Endothelial cell (in vitro differentiated cells): ENCODE data around the gene FEN1. TPM values are rescaled to one million over a fixed set of nuclear protein-coding genes. Genes with fewer than 3 reads are reported as not detected.
A peak's percentile ranks its signal among the peaks of the same experiment; 100 is the strongest.

ENCODE experiments used
- DNase-seq: peaks from one replicate; pipeline ENCODE4 v3.0.0; 2021; ENCODE audit warnings: low spot score
- H3K27ac Mint-ChIP-seq: one replicate; pipeline ENCODE4 v1.8.0; 2021; ENCODE audit warnings: mixed read lengths, inconsistent platforms; ENCODE audit not compliant: unreplicated experiment
- H3K27me3 Mint-ChIP-seq: one replicate; pipeline ENCODE4 v1.8.0; 2021; ENCODE audit warnings: mild to moderate bottlenecking, moderate library complexity, mixed read lengths, inconsistent platforms; ENCODE audit not compliant: unreplicated experiment
- H3K36me3 Mint-ChIP-seq: one replicate; pipeline ENCODE4 v1.8.0; 2021; ENCODE audit warnings: mild to moderate bottlenecking, low read depth, mixed read lengths, inconsistent platforms; ENCODE audit not compliant: unreplicated experiment
- H3K4me1 Mint-ChIP-seq: one replicate; pipeline ENCODE4 v1.8.0; 2021; ENCODE audit warnings: mild to moderate bottlenecking, mixed read lengths, inconsistent platforms; ENCODE audit not compliant: unreplicated experiment
- H3K4me3 Mint-ChIP-seq: one replicate; pipeline ENCODE4 v1.8.0; 2021; ENCODE audit warnings: mild to moderate bottlenecking, mixed read lengths, inconsistent platforms; ENCODE audit not compliant: unreplicated experiment
- H3K9me3 Mint-ChIP-seq: one replicate; pipeline ENCODE4 v1.8.0; 2021; ENCODE audit warnings: mixed read lengths, inconsistent platforms; ENCODE audit not compliant: unreplicated experiment
- total RNA-seq: library from RNA; stranded (reverse); fragmentation: NEBNext Ultra II Directional; extraction: Animal tissue kit (Norgen Biotek cat#: 25700); gene quantifications from one replicate; pipeline ENCODE4 v1.2.1, GENCODE V29; 2021; ENCODE audit not compliant: unreplicated experiment
- TF ChIP-seq, protein P1 (sequence below): fragments of 200-600 bp; sonication (generic); IDR thresholded peaks from one replicate; pipeline ENCODE4 v1.5.0; 2021; ENCODE audit warnings: antibody characterized with exemption; ENCODE audit not compliant: unreplicated experiment

The FEN1 gene
- total RNA-seq, 1 donor from 2014 or later = 22.0 TPM

- Mint-ChIP-seq H3K27ac (no peak overlapping the region), H3K9me3 (no peaks in the 10 kb centered on the region), H3K4me1 (peaks cover 14% of the 10 kb centered on the region), H3K36me3 (peaks cover 60% of the 10 kb centered on the region), H3K4me3 (peak overlapping the region; percentile 59), H3K27me3 (peaks cover 2% of the 10 kb centered on the region)
- TF ChIP-seq, protein P1, sequence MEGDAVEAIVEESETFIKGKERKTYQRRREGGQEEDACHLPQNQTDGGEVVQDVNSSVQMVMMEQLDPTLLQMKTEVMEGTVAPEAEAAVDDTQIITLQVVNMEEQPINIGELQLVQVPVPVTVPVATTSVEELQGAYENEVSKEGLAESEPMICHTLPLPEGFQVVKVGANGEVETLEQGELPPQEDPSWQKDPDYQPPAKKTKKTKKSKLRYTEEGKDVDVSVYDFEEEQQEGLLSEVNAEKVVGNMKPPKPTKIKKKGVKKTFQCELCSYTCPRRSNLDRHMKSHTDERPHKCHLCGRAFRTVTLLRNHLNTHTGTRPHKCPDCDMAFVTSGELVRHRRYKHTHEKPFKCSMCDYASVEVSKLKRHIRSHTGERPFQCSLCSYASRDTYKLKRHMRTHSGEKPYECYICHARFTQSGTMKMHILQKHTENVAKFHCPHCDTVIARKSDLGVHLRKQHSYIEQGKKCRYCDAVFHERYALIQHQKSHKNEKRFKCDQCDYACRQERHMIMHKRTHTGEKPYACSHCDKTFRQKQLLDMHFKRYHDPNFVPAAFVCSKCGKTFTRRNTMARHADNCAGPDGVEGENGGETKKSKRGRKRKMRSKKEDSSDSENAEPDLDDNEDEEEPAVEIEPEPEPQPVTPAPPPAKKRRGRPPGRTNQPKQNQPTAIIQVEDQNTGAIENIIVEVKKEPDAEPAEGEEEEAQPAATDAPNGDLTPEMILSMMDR = no peak
- no peak for DNase-seq
Observed at GRCh38 chr11:61805146-61805545, 12.4 kb downstream of the FEN1 start.

- DNase-seq = no peak
- TF ChIP-seq, protein P1 = no peak
- Mint-ChIP-seq H3K9me3 (no peaks in the 10 kb centered on the region), H3K27me3 (peaks cover 8% of the 10 kb centered on the region), H3K4me3 (no peak overlapping the region), H3K4me1 (peaks cover 14% of the 10 kb centered on the region), H3K36me3 (peaks cover 62% of the 10 kb centered on the region), H3K27ac (no peak overlapping the region)
Observed at GRCh38 chr11:61806785-61807184, 14.1 kb downstream of the FEN1 start.

- H3K36me3 Mint-ChIP-seq = peaks cover 46% of the 10 kb centered on the region
- no peak overlapping the region for H3K4me3 Mint-ChIP-seq
- peaks cover 3% of the 10 kb centered on the region for H3K4me1 Mint-ChIP-seq
- H3K27ac Mint-ChIP-seq = no peak overlapping the region
- no peak for DNase-seq
- TF ChIP-seq, protein P1 = no peak
- H3K9me3 Mint-ChIP-seq = no peaks in the 10 kb centered on the region
- H3K27me3 Mint-ChIP-seq = peaks cover 14% of the 10 kb centered on the region
Observed at GRCh38 chr11:61810671-61811175, 18.0 kb downstream of the FEN1 start.

- Mint-ChIP-seq H3K36me3 (peaks cover 46% of the 10 kb centered on the region), H3K4me3 (peak overlapping the region; percentile 51), H3K27ac (no peak overlapping the region), H3K9me3 (no peaks in the 10 kb centered on the region), H3K4me1 (peaks cover 8% of the 10 kb centered on the region), H3K27me3 (peaks cover 19% of the 10 kb centered on the region)
- TF ChIP-seq, protein P1 = no peak
- DNase-seq = no peak
Observed at GRCh38 chr11:61811831-61812230, 19.1 kb downstream of the FEN1 start.

DNA sequence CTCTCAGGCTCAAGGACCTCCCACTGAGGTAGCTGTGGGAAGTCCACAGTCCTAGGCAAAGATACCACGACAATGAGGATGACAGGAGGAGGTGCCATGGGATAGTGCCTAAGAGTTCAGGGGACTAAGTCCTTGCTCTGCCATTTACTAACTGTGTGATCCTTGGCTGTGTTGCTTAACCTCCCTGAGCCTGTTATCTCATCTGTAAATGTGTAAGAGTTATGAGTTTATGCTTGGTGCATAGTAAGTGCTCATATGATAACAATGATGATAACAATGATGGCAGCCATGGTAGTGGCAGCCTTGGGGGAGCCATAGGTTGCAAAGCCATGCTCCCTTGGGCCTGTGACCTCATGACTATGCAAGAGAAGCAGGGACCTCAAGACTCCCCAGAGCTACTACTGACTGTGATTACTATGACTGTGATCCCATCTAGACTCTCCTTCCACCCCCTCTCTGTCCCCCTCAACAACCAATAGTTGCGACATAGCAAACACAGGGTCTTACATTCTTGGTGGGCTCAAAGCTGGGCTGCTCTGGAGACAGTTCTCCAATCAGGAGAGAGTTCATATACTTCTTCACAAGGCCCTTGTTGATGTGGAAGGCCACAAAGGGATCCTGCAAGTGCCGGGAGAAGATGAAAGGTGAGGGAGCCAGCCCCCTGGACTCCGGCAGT lies 20.2 kb downstream of the FEN1 start:
- Mint-ChIP-seq H3K27ac (no peak overlapping the region), H3K4me3 (no peak overlapping the region), H3K27me3 (peaks cover 24% of the 10 kb centered on the region), H3K36me3 (peaks cover 39% of the 10 kb centered on the region), H3K4me1 (peaks cover 16% of the 10 kb centered on the region), H3K9me3 (no peaks in the 10 kb centered on the region)
- DNase-seq = no peak
- TF ChIP-seq, protein P1 = no peak
